ENCODE data around the gene RAB20. TPM values are rescaled to one million over a fixed set of nuclear protein-coding genes. Genes with fewer than 3 reads are reported as not detected.

RAB20 gene
- total RNA-seq, 6 experiments from 2014 or later, result 12.5 to 47.2 (median 36.3) TPM

- Histone ChIP-seq H3K9me3 (no peaks in the 10 kb centered on the region), H3K27ac (no peak overlapping the region), H3K36me3 (no peaks in the 10 kb centered on the region), H3K4me3 (no peak overlapping the region), H3K27me3 (no peaks in the 10 kb centered on the region), H3K4me1 (no peaks in the 10 kb centered on the region)
- intact Hi-C loops (cut with DNase I), result no loop called here
- ATAC-seq (peak in 3 of 4 donors; percentile 13 to 25 (median 19)), DNase-seq (no peak)
- 96% methylated on average over 4 of the region's 16 CpGs for WGBS (ENCODE audit: insufficient coverage, low coverage, low lambda C conversion rate, missing lambda C conversion rate)
- TF ChIP-seq CTCF (IDR thresholded peaks at IDR 0.05) (no peak), POLR2A (IDR thresholded peaks at IDR 0.05) (no peak)
Observed at GRCh38 chr13:110478405-110479214, 82.9 kb downstream of the RAB20 start.

GRCh38 chr13:110477706-110478245 is 83.7 kb downstream of the RAB20 start:
- no peak for DNase-seq
- Histone ChIP-seq H3K36me3 (no peaks in the 10 kb centered on the region), H3K4me3 (no peak overlapping the region), H3K27me3 (no peaks in the 10 kb centered on the region), H3K4me1 (no peaks in the 10 kb centered on the region), H3K27ac (no peak overlapping the region), H3K9me3 (no peaks in the 10 kb centered on the region)
- ATAC-seq, result no peak
- intact Hi-C loops (cut with DNase I), result no loop called here
- 68% methylated on average over 3 of the region's 4 CpGs for WGBS (ENCODE audit: insufficient coverage, low coverage, low lambda C conversion rate, missing lambda C conversion rate)
- no peak for TF ChIP-seq POLR2A (IDR thresholded peaks at IDR 0.05)
- TF ChIP-seq CTCF (IDR thresholded peaks at IDR 0.05), result no peak

GRCh38 chr13:110476220-110476617 is 85.3 kb downstream of the RAB20 start:
- WGBS (ENCODE audit: insufficient coverage, low coverage, low lambda C conversion rate, missing lambda C conversion rate), result 89% methylated on average over 10 of the region's 12 CpGs
- DNase-seq, result no peak
- Histone ChIP-seq H3K36me3 (no peaks in the 10 kb centered on the region), H3K4me1 (no peaks in the 10 kb centered on the region), H3K27ac (no peak overlapping the region), H3K27me3 (no peaks in the 10 kb centered on the region), H3K9me3 (no peaks in the 10 kb centered on the region), H3K4me3 (no peak overlapping the region)
- ATAC-seq, result no peak
- intact Hi-C loops (cut with DNase I), result no loop called here
- TF ChIP-seq POLR2A (IDR thresholded peaks at IDR 0.05) (no peak), CTCF (IDR thresholded peaks at IDR 0.05) (no peak)

GRCh38 chr13:110475550-110476219 is 85.8 kb downstream of the RAB20 start:
- intact Hi-C loops (cut with DNase I), result no loop called here
- no peaks in the 10 kb centered on the region for H3K36me3 ChIP-seq
- ATAC-seq, result no peak
- H3K9me3 ChIP-seq, result no peaks in the 10 kb centered on the region
- H3K27me3 ChIP-seq, result no peaks in the 10 kb centered on the region
- H3K27ac ChIP-seq, result no peak overlapping the region
- WGBS (ENCODE audit: insufficient coverage, low coverage, low lambda C conversion rate, missing lambda C conversion rate), result 92% methylated on average over 7 of the region's 18 CpGs
- TF ChIP-seq CTCF (IDR thresholded peaks at IDR 0.05), result no peak
- no peak for TF ChIP-seq POLR2A (IDR thresholded peaks at IDR 0.05)
- H3K4me1 ChIP-seq, result no peaks in the 10 kb centered on the region
- DNase-seq, result no peak
- no peak overlapping the region for H3K4me3 ChIP-seq
